ENCODE results near the gene CORT.
"Not testable (repeated sequence)": the region's sequence is repeated elsewhere in the genome, so short reads cannot be mapped to it uniquely, and the experiment has no call there.

CORT gene

DNA sequence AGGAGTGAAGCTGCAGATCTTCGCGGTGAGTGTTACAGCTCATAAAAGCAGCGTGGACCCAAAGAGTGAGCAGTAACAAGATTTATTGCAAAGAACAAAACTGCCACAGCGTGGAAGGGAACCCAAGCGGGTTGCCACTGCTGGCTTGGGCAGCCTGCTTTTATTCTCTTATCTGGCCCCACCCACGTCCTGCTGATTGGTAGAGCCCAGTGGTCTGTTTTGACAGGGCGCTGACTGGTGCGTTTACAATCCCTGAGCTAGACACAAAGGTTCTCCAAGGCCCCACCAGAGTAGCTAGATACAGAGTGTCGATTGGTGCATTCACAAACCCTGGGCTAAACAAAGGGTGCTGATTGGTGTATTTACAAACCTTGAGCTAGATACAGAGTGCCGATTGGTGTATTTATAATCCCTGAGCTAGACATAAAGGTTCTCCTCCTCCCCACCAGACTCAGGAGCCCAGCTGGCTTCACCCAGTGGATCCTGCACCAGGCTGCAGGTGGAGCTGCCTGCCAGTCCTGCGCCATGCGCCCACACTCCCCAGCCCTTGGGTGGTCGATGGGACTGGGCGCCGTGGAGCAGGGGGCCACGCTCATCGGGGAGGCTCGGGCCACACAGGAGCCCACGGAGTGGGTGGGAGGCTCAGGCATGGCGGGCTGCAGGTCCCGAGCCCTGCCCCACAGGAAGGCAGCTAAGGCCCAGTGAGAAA, 23.9 kb upstream of the CORT start:
- not testable (repeated sequence) for H3K27me3 ChIP-seq (ENCODE audit: insufficient read depth, low read length); H3K27ac ChIP-seq (ENCODE audit: low read depth, low read length); H3K4me1 ChIP-seq (ENCODE audit: control insufficient read depth, insufficient read depth, low read length, unreplicated experiment); H2AFZ ChIP-seq (ENCODE audit: low read length, unreplicated experiment); H3K36me3 ChIP-seq (ENCODE audit: insufficient read depth, low read length); H3K79me2 ChIP-seq (ENCODE audit: control insufficient read depth, insufficient read depth, low read length, unreplicated experiment); H3K4me3 ChIP-seq (ENCODE audit: low read depth, low read length)

DNA sequence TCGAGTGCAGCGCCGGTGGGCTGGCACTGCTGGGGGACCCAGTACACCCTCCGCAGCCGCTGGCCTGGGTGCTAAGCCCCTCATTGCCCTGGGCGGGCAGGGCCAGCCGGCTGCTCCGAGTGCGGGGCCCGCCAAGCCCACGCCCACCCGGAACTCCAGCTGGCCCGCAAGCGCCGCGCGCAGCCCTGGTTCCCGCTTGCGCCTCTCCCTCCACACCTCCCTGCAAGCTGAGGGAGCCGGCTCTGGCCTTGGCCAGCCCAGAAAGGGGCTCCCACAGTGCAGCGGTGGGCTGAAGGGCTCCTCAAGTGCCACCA, 23.3 kb upstream of the CORT start:
- H3K27me3 ChIP-seq (ENCODE audit: insufficient read depth, low read length); H2AFZ ChIP-seq (ENCODE audit: low read length, unreplicated experiment); H3K79me2 ChIP-seq (ENCODE audit: control insufficient read depth, insufficient read depth, low read length, unreplicated experiment); H3K4me1 ChIP-seq (ENCODE audit: control insufficient read depth, insufficient read depth, low read length, unreplicated experiment); H3K4me3 ChIP-seq (ENCODE audit: low read depth, low read length); H3K27ac ChIP-seq (ENCODE audit: low read depth, low read length); H3K36me3 ChIP-seq (ENCODE audit: insufficient read depth, low read length): not testable (repeated sequence)

DNA sequence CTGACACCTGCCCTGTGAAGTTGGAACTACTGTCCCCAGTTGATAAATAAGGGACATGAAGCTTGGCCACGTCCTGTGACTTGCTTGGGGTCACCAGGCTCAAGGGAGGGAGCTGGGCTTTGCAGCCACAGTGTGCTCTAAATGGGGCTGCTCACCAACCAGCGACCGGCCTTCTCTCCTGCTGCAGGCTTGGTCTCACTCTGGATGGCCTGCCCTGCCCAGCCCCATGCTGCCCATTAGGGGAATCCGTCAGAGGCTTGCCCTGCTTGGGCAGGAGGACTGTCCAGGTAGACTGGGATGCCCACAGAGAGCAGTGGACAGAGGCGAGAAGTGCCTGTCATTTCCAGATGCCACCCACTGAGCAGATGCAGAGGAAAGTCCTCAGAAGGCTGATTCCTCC, 20.8 kb upstream of the CORT start:
- no peaks in the 10 kb centered on the region for H3K36me3 ChIP-seq (ENCODE audit: insufficient read depth, low read length)
- H3K27ac ChIP-seq (ENCODE audit: low read depth, low read length) = no peak overlapping the region
- H3K4me3 ChIP-seq (ENCODE audit: low read depth, low read length) = no peak overlapping the region
- H3K4me1 ChIP-seq (ENCODE audit: control insufficient read depth, insufficient read depth, low read length, unreplicated experiment) = peaks cover 7% of the 10 kb centered on the region
- no peaks in the 10 kb centered on the region for H3K27me3 ChIP-seq (ENCODE audit: insufficient read depth, low read length)
- H2AFZ ChIP-seq (ENCODE audit: low read length, unreplicated experiment) = no peak overlapping the region
- peaks cover 5% of the 10 kb centered on the region for H3K79me2 ChIP-seq (ENCODE audit: control insufficient read depth, insufficient read depth, low read length, unreplicated experiment)

DNA sequence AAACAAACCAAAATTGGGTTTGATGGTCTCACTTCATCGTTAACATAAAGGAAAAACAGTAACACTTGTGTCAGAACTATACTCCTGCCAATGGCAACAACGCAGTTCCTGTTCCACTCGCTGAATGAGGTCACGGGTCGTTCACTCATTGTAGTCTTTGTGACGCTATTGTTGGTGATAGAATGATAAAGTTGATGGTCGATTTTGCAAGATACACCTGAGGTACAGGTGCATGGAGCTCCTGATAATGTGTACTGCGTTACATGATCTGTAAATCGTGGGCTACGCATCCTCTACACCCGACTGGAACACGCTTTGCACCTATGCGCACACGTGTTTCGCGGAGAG, 20.0 kb upstream of the CORT start:
- Histone ChIP-seq H3K79me2 (ENCODE audit: control insufficient read depth, insufficient read depth, low read length, unreplicated experiment) (peaks cover 5% of the 10 kb centered on the region), H3K27ac (ENCODE audit: low read depth, low read length) (peak overlapping the region; percentile 80; the same call in 1 of the 2 replicates), H3K4me1 (ENCODE audit: control insufficient read depth, insufficient read depth, low read length, unreplicated experiment) (peaks cover 7% of the 10 kb centered on the region), H3K27me3 (ENCODE audit: insufficient read depth, low read length) (no peaks in the 10 kb centered on the region), H3K36me3 (ENCODE audit: insufficient read depth, low read length) (no peaks in the 10 kb centered on the region), H3K4me3 (ENCODE audit: low read depth, low read length) (peak overlapping the region; percentile 89), H2AFZ (ENCODE audit: low read length, unreplicated experiment) (peak overlapping the region; percentile 94)

DNA sequence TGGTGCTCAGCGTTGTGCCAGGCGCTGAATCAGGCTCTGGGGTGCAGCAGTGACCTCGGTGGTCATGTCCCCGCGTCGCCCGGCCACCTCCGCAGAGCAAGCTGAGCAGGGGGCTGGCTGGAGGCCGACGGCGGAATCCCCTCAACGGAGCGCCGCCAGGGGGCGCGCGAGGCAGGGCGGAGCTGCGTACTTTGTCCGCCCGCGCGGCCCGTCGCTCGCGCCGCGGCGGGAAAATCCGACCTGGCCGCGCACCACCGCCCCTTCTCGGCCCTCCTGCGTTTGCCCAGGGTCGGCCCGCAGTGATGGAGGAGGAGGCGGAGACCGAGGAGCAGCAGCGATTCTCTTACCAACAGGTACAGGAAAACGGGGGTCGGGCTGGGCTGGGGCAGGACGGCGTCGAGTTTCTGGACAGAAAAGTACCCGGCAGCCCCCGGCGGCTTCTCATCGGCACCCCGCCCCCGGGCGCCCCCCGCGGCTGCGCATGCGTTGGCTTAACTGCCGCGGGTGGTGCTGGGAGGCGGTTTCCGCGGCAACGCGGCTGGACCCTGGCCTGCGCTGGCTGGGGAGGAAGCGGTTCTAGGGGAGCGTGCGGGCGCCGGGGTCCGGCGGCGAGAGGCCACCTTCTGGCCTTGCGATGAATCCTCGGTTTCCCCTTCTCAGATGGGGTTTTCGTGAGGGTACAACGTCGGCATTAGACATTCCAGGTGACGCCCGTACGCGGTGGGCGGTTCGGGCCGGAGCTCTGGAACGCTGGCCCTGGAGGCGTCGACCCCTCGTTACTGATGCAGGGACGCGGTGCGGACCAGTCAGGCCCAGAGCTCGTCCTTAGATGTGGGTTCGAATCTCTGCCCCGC, 19.4 kb upstream of the CORT start, which contains the start of gene CENPS:
Gene CENPS (plus strand): TSS at position 218 of the 854 bp plus-strand sequence. CDS start 85 bp downstream, at position 303.
- H3K79me2 ChIP-seq (ENCODE audit: control insufficient read depth, insufficient read depth, low read length, unreplicated experiment) = peaks cover 5% of the 10 kb centered on the region
- peak within 1 kb of the TSS; percentile 89 for H3K4me3 ChIP-seq (ENCODE audit: low read depth, low read length)
- no peaks in the 10 kb centered on the region for H3K36me3 ChIP-seq (ENCODE audit: insufficient read depth, low read length)
- peaks cover 7% of the 10 kb centered on the region for H3K4me1 ChIP-seq (ENCODE audit: control insufficient read depth, insufficient read depth, low read length, unreplicated experiment)
- peak within 1 kb of the TSS; percentile 97 for H2AFZ ChIP-seq (ENCODE audit: low read length, unreplicated experiment)
- H3K27me3 ChIP-seq (ENCODE audit: insufficient read depth, low read length) = no peaks in the 10 kb centered on the region
- peak within 1 kb of the TSS; percentile 80 for H3K27ac ChIP-seq (ENCODE audit: low read depth, low read length)

DNA sequence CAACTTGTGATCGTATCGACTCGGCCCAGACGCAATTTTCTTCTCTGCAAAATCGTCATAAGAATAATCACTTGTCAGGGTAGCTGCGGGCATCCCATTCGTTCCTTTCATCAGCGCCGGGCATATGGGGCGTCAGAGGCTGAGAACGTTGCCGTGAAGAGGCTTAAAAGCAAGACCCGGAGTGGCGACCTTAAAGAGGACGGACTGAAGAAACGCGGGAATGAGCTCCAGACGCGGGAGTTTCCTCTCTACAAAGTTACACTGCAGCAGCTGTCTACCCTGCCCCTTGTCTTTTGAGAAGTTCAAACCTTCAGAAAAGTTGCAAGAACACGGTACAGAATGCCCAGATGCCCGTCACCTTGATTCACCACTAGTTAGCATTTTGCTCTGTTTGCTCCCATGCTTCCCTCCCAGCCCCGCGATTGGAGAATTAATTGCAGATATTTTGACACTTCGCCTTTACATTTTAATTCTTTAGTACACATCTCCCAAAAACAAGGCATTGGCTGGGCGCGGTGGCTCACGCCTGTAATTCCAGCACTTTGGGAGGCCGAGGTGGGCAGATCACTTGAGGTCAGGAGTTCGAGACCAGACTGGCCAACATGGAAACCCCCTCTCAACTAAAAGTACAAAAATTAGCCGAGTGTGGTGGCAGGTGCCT, 18.6 kb upstream of the CORT start:
- Histone ChIP-seq H3K79me2 (ENCODE audit: control insufficient read depth, insufficient read depth, low read length, unreplicated experiment) (peaks cover 5% of the 10 kb centered on the region), H3K27ac (ENCODE audit: low read depth, low read length) (peak overlapping the region; percentile 80), H3K4me3 (ENCODE audit: low read depth, low read length) (peak overlapping the region; percentile 89), H3K36me3 (ENCODE audit: insufficient read depth, low read length) (no peaks in the 10 kb centered on the region), H3K4me1 (ENCODE audit: control insufficient read depth, insufficient read depth, low read length, unreplicated experiment) (peaks cover 7% of the 10 kb centered on the region), H3K27me3 (ENCODE audit: insufficient read depth, low read length) (no peaks in the 10 kb centered on the region), H2AFZ (ENCODE audit: low read length, unreplicated experiment) (peak overlapping the region; percentile 97)

DNA sequence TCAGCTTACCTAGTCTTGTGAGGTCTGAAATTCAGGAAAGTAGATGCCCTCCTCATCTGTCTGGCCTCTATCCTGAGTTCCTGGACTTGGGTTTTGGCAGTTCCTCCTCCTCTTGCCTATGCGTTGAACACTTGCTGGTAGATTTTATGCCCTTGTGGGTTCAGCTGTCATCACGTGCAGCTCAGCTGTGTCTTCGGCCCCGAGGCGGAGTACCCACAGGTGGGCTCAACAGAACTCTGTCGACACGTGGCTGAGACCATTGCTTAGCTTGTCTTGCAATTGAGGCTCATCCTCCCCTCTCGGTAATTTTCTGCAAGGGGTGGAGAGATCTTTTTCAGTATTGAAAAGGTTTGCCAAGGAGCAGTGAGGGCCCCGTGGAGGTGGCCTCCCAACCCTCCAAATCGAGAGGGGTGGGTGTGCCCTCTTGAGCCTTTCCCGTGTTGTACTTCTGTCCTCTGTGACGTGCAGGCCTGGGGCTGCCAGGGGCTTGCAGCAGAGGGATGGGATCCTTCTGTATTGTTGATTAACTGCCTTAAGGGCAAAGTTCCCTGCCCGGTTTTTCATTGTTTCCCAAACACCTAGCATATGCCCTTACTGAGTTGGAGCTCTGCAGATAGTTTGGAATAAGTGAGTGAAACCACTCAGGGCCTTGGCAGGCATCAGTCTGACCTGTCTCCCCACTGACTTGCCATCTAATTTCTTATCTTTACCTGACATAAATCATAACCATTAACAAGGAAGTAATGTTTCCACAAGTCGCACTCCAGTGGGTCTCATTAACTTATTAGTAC, 16.7 kb upstream of the CORT start:
- peaks cover 7% of the 10 kb centered on the region for H3K4me1 ChIP-seq (ENCODE audit: control insufficient read depth, insufficient read depth, low read length, unreplicated experiment)
- no peaks in the 10 kb centered on the region for H3K36me3 ChIP-seq (ENCODE audit: insufficient read depth, low read length)
- H3K79me2 ChIP-seq (ENCODE audit: control insufficient read depth, insufficient read depth, low read length, unreplicated experiment) = peaks cover 5% of the 10 kb centered on the region
- H2AFZ ChIP-seq (ENCODE audit: low read length, unreplicated experiment) = no peak overlapping the region
- no peak overlapping the region for H3K27ac ChIP-seq (ENCODE audit: low read depth, low read length)
- no peak overlapping the region for H3K4me3 ChIP-seq (ENCODE audit: low read depth, low read length)
- H3K27me3 ChIP-seq (ENCODE audit: insufficient read depth, low read length) = no peaks in the 10 kb centered on the region

DNA sequence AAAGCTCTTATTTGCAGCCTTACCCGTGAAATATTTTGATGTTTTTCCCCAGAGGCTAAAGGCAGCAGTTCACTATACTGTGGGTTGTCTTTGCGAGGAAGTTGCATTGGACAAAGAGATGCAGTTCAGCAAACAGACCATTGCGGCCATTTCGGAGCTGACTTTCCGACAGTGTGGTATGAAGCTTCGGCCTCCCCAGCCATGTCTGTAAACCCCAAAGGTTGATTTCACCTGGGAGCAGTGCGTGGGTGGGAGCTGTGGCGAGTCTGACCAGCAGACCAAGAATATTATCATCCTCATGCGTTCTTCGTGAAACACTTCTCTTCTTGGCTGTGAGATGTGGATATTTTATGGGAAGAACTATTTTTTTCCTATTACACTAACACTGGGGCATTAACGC, 16.0 kb upstream of the CORT start:
- no peak overlapping the region for H2AFZ ChIP-seq (ENCODE audit: low read length, unreplicated experiment)
- H3K79me2 ChIP-seq (ENCODE audit: control insufficient read depth, insufficient read depth, low read length, unreplicated experiment) = peaks cover 5% of the 10 kb centered on the region
- H3K4me1 ChIP-seq (ENCODE audit: control insufficient read depth, insufficient read depth, low read length, unreplicated experiment) = peaks cover 7% of the 10 kb centered on the region
- H3K27me3 ChIP-seq (ENCODE audit: insufficient read depth, low read length) = no peaks in the 10 kb centered on the region
- H3K4me3 ChIP-seq (ENCODE audit: low read depth, low read length) = no peak overlapping the region
- no peak overlapping the region for H3K27ac ChIP-seq (ENCODE audit: low read depth, low read length)
- H3K36me3 ChIP-seq (ENCODE audit: insufficient read depth, low read length) = no peaks in the 10 kb centered on the region

DNA sequence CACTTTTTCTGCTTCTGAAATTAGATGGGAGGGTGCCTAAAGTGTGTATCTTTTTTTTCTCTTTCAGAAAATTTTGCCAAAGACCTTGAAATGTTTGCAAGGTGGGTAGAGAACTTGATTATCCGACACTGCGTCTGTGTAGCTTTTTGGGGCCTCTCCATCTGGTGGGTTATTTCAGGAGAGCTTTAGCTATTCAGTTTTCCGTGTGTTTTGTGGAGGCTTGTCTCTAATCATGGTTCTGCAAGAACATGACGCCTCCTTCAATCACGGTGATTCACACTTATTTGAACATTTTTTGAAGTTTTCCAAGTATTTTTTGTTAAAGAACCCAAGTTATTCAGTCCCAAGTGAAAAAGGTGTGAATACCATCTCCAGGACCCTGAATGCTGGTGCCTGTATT, 15.2 kb upstream of the CORT start:
- Histone ChIP-seq H3K79me2 (ENCODE audit: control insufficient read depth, insufficient read depth, low read length, unreplicated experiment) (peaks cover 5% of the 10 kb centered on the region), H3K27me3 (ENCODE audit: insufficient read depth, low read length) (no peaks in the 10 kb centered on the region), H3K36me3 (ENCODE audit: insufficient read depth, low read length) (no peaks in the 10 kb centered on the region), H3K4me3 (ENCODE audit: low read depth, low read length) (no peak overlapping the region), H2AFZ (ENCODE audit: low read length, unreplicated experiment) (no peak overlapping the region), H3K4me1 (ENCODE audit: control insufficient read depth, insufficient read depth, low read length, unreplicated experiment) (peaks cover 5% of the 10 kb centered on the region), H3K27ac (ENCODE audit: low read depth, low read length) (no peak overlapping the region)

DNA sequence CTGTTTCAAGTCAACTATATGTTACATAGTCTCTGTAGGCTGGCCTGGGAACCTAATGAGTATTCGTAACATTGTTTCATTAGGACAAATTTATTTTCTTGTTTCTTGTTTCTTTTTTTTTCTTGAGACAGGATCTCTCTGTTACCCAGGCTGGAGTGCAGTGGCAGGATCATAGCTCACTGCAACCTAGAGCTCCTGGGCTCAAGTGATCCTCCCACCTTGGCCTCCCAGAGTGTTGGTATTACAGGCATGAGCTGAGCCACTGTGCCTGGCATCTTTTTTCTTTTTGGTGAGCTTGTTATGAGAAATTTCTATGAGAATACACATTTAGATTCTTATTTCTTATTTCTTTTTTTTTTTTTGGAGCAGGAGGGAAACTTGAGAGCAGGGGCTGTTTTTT, 12.8 kb upstream of the CORT start:
- Histone ChIP-seq H2AFZ (ENCODE audit: low read length, unreplicated experiment) (no peak overlapping the region), H3K4me1 (ENCODE audit: control insufficient read depth, insufficient read depth, low read length, unreplicated experiment) (no peaks in the 10 kb centered on the region), H3K27me3 (ENCODE audit: insufficient read depth, low read length) (no peaks in the 10 kb centered on the region), H3K79me2 (ENCODE audit: control insufficient read depth, insufficient read depth, low read length, unreplicated experiment) (no peaks in the 10 kb centered on the region), H3K27ac (ENCODE audit: low read depth, low read length) (no peak overlapping the region), H3K4me3 (ENCODE audit: low read depth, low read length) (no peak overlapping the region), H3K36me3 (ENCODE audit: insufficient read depth, low read length) (no peaks in the 10 kb centered on the region)

All from ACC112 (cell line).